H1 (cell line): ENCODE data around the gene APOC3.

Experiments used
- EGR1 ChIP-seq: IDR thresholded peaks from 2 replicates; pipeline ENCODE4 v1.6.1; 2011; ENCODE audit warnings: low read depth, low read length, borderline replicate concordance
- EP300 ChIP-seq, 2 experiments: IDR thresholded peaks; 1 replicate in 1 of 2; 2 replicates in 1 of 2; pipeline ENCODE4 v1.6.1; 2011 to 2012; ENCODE audit warnings: low read depth in 2 of 2, low read length in 2 of 2, mild to moderate bottlenecking in 2 of 2, borderline replicate concordance in 1 of 2, inconsistent platforms in 1 of 2, moderate library complexity in 1 of 2
- GTF2F1 ChIP-seq: IDR thresholded peaks from 2 replicates; pipeline ENCODE4 v1.6.1; 2012; ENCODE audit warnings: low read depth, low read length, improper control_type of control experiment, borderline replicate concordance
- KDM1A ChIP-seq: fragments of 200-600, 300-600 bp; sonication (generic); IDR thresholded peaks from 2 replicates; pipeline ENCODE4 v1.7.1; 2016; ENCODE audit warnings: mild to moderate bottlenecking, low read length, borderline replicate concordance
- RFX5 ChIP-seq: IDR thresholded peaks from 2 replicates; pipeline ENCODE4 v1.6.1; 2011; ENCODE audit warnings: low read depth, low read length, improper control_type of control experiment, borderline replicate concordance
- SRF ChIP-seq: IDR thresholded peaks from 2 replicates; pipeline ENCODE4 v1.6.1; 2011; ENCODE audit warnings: mild to moderate bottlenecking, low read depth, low read length, moderate library complexity
- TEAD4 ChIP-seq: IDR thresholded peaks from 2 replicates; pipeline ENCODE4 v1.6.1; 2012; ENCODE audit warnings: low read depth, low read length, inconsistent platforms, mixed read lengths
- USF2 ChIP-seq: IDR thresholded peaks from 2 replicates; pipeline ENCODE4 v1.6.1; 2011; ENCODE audit warnings: low read length, improper control_type of control experiment
- ZNF274 ChIP-seq: IDR thresholded peaks from 2 replicates; pipeline ENCODE4 v1.7.0; 2012; ENCODE audit warnings: low read length, borderline replicate concordance; ENCODE audit errors: extremely low read depth
- TF ChIP-seq, protein P1 (sequence below), 3 experiments: IDR thresholded peaks; 1 replicate in 2 of 3; 2 replicates in 1 of 3; pipeline versions ENCODE4 v1.5.1 to v1.6.1; 2011; ENCODE audit warnings: low read length in 3 of 3, mild to moderate bottlenecking in 3 of 3, inconsistent platforms in 2 of 3, low read depth in 1 of 3, moderate library complexity in 1 of 3; ENCODE audit not compliant: insufficient read depth in 1 of 3; ENCODE audit errors: control extremely low read depth in 1 of 3
- TF ChIP-seq, protein P2 (sequence below): IDR thresholded peaks from 2 replicates; pipeline ENCODE4 v1.6.1; 2012; ENCODE audit warnings: inconsistent platforms

DNA sequence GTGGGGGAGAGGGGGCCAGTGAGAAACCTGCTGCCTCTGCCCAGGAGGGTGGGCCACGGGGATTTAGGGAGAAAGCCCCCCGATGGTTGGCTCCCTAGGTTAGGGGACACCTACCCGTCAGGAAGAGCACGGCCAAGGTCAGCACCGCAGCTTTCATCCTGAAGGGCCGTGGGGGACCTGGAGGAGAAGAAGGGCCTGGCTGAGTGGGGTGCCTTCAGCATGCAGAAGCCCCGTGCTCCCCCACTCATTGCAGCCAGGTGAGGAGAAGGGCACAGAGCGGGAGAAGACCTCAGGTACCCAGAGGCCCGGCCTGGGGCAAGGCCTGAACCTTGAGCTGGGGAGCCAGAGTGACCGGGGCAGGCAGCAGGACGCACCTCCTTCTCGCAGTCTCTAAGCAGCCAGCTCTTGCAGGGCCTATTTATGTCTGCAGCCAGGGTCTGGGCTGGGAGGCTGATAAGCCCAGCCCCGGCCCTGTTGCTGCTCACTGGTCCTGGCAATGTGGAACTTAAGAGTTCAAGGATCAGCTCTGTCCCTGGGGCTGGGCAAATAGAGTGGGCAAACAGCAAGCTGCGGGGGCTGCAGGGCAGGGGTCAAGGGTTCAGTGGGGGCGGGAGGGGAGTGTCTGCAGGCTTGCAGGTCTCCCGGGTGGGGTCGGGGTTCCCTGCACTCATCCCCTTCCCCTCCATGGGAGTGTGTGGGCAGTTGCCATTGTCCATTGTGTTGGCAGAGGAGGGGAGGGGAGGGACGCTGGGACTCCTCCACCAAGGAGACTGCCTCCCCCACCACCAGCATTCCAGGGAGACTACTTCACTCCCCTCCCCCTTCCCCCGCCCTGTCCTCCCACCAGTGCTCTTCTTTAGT, 7.8 kb downstream of the APOC3 start, which contains the start of gene APOA1:
- TF ChIP-seq, protein P1, sequence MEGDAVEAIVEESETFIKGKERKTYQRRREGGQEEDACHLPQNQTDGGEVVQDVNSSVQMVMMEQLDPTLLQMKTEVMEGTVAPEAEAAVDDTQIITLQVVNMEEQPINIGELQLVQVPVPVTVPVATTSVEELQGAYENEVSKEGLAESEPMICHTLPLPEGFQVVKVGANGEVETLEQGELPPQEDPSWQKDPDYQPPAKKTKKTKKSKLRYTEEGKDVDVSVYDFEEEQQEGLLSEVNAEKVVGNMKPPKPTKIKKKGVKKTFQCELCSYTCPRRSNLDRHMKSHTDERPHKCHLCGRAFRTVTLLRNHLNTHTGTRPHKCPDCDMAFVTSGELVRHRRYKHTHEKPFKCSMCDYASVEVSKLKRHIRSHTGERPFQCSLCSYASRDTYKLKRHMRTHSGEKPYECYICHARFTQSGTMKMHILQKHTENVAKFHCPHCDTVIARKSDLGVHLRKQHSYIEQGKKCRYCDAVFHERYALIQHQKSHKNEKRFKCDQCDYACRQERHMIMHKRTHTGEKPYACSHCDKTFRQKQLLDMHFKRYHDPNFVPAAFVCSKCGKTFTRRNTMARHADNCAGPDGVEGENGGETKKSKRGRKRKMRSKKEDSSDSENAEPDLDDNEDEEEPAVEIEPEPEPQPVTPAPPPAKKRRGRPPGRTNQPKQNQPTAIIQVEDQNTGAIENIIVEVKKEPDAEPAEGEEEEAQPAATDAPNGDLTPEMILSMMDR (IDR thresholded peaks at IDR 0.05; ENCODE audit: control extremely low read depth in 1 of 3, insufficient read depth in 1 of 3, low read depth in 1 of 3, low read length in 3 of 3), result no peak
- TF ChIP-seq USF2 (no peak), SRF (no peak), EP300 (IDR thresholded peaks at IDR 0.05; ENCODE audit: borderline replicate concordance in 1 of 2, low read depth in 2 of 2, low read length in 2 of 2) (no peak), TEAD4 (peak; percentile 74; the same call in 1 of the 2 replicates), ZNF274 (no peak), RFX5 (no peak), KDM1A (no peak), GTF2F1 (no peak), EGR1 (no peak)
- TF ChIP-seq, protein P2, sequence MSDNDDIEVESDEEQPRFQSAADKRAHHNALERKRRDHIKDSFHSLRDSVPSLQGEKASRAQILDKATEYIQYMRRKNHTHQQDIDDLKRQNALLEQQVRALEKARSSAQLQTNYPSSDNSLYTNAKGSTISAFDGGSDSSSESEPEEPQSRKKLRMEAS, result no peak
